ENCODE results near the gene SSH2. TPM values are rescaled to one million over a fixed set of nuclear protein-coding genes. Genes with fewer than 3 reads are reported as not detected.

The SSH2 gene
- total RNA-seq, 1 experiment from 2014 or later: 14.6 TPM

DNA sequence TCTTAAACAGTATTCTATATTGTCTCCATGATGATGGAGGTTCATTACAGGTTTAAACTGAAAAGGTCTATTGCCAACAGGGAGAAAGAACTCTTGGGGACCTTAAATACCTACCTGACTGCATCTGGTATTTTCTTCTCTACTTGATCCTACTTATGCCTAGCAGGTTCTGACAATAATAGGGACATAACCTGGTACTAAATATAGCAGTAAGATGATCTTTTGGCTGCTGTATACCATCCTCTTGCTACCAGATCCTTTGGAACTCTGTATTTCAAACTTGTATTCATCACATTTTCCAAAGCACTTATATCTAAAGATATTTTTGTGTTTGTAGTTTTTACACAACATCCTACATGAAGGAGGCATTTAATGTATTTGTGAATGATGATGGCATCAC lies 160.8 kb downstream of the SSH2 start:
- no peak overlapping the region for H3K23ac ChIP-seq (ENCODE audit: insufficient read length, low read depth, low read length)
- H4K20me1 ChIP-seq (ENCODE audit: control insufficient read depth, insufficient read depth, insufficient read length): no peaks in the 10 kb centered on the region
- no peak overlapping the region for H2AFZ ChIP-seq (ENCODE audit: low read length)
- no peak overlapping the region for H2BK20ac ChIP-seq (ENCODE audit: low read depth, low read length, poor library complexity, severe bottlenecking)
- Mint-ChIP-seq H3K27ac (no peak overlapping the region), H3K27me3 (ENCODE audit: low read depth) (no peaks in the 10 kb centered on the region), H3K4me1 (peaks cover 11 to 18% of the 10 kb centered on the region in 2 experiments), H3K9me3 (no peaks in the 10 kb centered on the region), H3K4me3 (no peak overlapping the region), H3K36me3 (ENCODE audit: insufficient read depth in 1 of 3, low read depth in 3 of 3) (no peaks in the 10 kb centered on the region)
- H4K91ac ChIP-seq (ENCODE audit: insufficient read length, low read depth, low read length): no peak overlapping the region
- no peak for DNase-seq
- H3K27ac ChIP-seq (ENCODE audit: insufficient read length, low read depth, low read length): no peak overlapping the region
- no peak overlapping the region for H3T11ph ChIP-seq (ENCODE audit: low read length)
- H2BK15ac ChIP-seq (ENCODE audit: low read depth, low read length): no peak overlapping the region
- no peak overlapping the region for H3K56ac ChIP-seq (ENCODE audit: insufficient read length, low read depth, low read length)
- H3K18ac ChIP-seq (ENCODE audit: insufficient read length, low read depth, low read length): no peak overlapping the region
- TF ChIP-seq, protein P1, sequence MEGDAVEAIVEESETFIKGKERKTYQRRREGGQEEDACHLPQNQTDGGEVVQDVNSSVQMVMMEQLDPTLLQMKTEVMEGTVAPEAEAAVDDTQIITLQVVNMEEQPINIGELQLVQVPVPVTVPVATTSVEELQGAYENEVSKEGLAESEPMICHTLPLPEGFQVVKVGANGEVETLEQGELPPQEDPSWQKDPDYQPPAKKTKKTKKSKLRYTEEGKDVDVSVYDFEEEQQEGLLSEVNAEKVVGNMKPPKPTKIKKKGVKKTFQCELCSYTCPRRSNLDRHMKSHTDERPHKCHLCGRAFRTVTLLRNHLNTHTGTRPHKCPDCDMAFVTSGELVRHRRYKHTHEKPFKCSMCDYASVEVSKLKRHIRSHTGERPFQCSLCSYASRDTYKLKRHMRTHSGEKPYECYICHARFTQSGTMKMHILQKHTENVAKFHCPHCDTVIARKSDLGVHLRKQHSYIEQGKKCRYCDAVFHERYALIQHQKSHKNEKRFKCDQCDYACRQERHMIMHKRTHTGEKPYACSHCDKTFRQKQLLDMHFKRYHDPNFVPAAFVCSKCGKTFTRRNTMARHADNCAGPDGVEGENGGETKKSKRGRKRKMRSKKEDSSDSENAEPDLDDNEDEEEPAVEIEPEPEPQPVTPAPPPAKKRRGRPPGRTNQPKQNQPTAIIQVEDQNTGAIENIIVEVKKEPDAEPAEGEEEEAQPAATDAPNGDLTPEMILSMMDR (conservative IDR thresholded peaks at IDR 0.05): no peak
- no peaks in the 10 kb centered on the region for H3K23me2 ChIP-seq (ENCODE audit: insufficient read length, low read depth, low read length, poor library complexity, severe bottlenecking)
- H3K4me2 ChIP-seq (ENCODE audit: insufficient read depth, insufficient read length, low read length): no peak overlapping the region
- H4K5ac ChIP-seq (ENCODE audit: insufficient read length, low read depth, low read length): no peak overlapping the region
- no peak overlapping the region for H3K9ac ChIP-seq (ENCODE audit: extremely low read depth, insufficient read length, low read length)
- no peak overlapping the region for H3K4ac ChIP-seq (ENCODE audit: low read depth, low read length)
- H2BK120ac ChIP-seq (ENCODE audit: low read depth, low read length, poor library complexity, severe bottlenecking): no peak overlapping the region
- no peaks in the 10 kb centered on the region for H3K79me2 ChIP-seq (ENCODE audit: insufficient read depth, low read length)
- H2AK5ac ChIP-seq (ENCODE audit: insufficient read length, low read length): no peak overlapping the region
- no peaks in the 10 kb centered on the region for H3K27me3 ChIP-seq (ENCODE audit: insufficient read depth, low read length)
- H4K8ac ChIP-seq (replicated peaks; ENCODE audit: insufficient read length, low read depth, low read length): no peak overlapping the region
- H2BK12ac ChIP-seq (ENCODE audit: insufficient read length, low read depth, low read length): no peak overlapping the region
- H3K79me1 ChIP-seq (ENCODE audit: insufficient read depth, low read depth, low read length, poor library complexity, severe bottlenecking): no peaks in the 10 kb centered on the region
- no peak overlapping the region for H3K14ac ChIP-seq (ENCODE audit: insufficient read depth, low read length)
- no peaks in the 10 kb centered on the region for H3K9me3 ChIP-seq (ENCODE audit: control insufficient read depth, low read depth, low read length)
- no peak overlapping the region for H2BK5ac ChIP-seq (ENCODE audit: insufficient read length, low read length)
- no peaks in the 10 kb centered on the region for H3K4me1 ChIP-seq (ENCODE audit: insufficient read depth, low read length)

All from H9 (cell line).